Measurements from ENCODE around the gene GNB1.
"Not testable (repeated sequence)": the region's sequence is repeated elsewhere in the genome, so short reads cannot be mapped to it uniquely, and the experiment has no call there.

The GNB1 gene

GRCh38 chr1:1890506-1891348 is at the start of gene GNB1:
Gene GNB1 (minus strand): TSS chr1:1891087. CDS start chr1:1825453, 65,634 bp downstream.
- H3K9me3 ChIP-seq (ENCODE audit: low read length): no peaks in the 10 kb centered on the region
- peak within 1 kb of the TSS; percentile 63 to 79 for H3K4me3 ChIP-seq (ENCODE audit: low read depth in 1 of 2, low read length in 2 of 2)
- H3K9ac ChIP-seq (ENCODE audit: low read length): peak within 1 kb of the TSS; percentile 81
- H3K27me3 ChIP-seq (ENCODE audit: control insufficient read depth in 1 of 2, insufficient read depth in 2 of 2, low read length in 2 of 2): peaks cover 7 to 16% of the 10 kb centered on the region in 2 donors
- H3K27ac ChIP-seq (ENCODE audit: low read depth, low read length): peak within 1 kb of the TSS; percentile 83
- peaks cover 38% of the 10 kb centered on the region for H3K4me1 ChIP-seq (ENCODE audit: insufficient read depth, low read length)
- H3K36me3 ChIP-seq (ENCODE audit: insufficient read depth, low read length): no peaks in the 10 kb centered on the region

GRCh38 chr1:1940123-1940425 is 49.2 kb upstream of the GNB1 start:
- Histone ChIP-seq H3K9me3 (ENCODE audit: low read length) (no peaks in the 10 kb centered on the region), H3K4me3 (ENCODE audit: low read depth in 1 of 2, low read length in 2 of 2) (no peak overlapping the region), H3K4me1 (ENCODE audit: insufficient read depth, low read length) (no peaks in the 10 kb centered on the region), H3K9ac (ENCODE audit: low read length) (no peak overlapping the region), H3K27ac (ENCODE audit: low read depth, low read length) (no peak overlapping the region), H3K36me3 (ENCODE audit: insufficient read depth, low read length) (no peaks in the 10 kb centered on the region), H3K27me3 (ENCODE audit: control insufficient read depth in 1 of 2, insufficient read depth in 2 of 2, low read length in 2 of 2) (peaks cover 0 to 26% of the 10 kb centered on the region in 2 donors)

DNA sequence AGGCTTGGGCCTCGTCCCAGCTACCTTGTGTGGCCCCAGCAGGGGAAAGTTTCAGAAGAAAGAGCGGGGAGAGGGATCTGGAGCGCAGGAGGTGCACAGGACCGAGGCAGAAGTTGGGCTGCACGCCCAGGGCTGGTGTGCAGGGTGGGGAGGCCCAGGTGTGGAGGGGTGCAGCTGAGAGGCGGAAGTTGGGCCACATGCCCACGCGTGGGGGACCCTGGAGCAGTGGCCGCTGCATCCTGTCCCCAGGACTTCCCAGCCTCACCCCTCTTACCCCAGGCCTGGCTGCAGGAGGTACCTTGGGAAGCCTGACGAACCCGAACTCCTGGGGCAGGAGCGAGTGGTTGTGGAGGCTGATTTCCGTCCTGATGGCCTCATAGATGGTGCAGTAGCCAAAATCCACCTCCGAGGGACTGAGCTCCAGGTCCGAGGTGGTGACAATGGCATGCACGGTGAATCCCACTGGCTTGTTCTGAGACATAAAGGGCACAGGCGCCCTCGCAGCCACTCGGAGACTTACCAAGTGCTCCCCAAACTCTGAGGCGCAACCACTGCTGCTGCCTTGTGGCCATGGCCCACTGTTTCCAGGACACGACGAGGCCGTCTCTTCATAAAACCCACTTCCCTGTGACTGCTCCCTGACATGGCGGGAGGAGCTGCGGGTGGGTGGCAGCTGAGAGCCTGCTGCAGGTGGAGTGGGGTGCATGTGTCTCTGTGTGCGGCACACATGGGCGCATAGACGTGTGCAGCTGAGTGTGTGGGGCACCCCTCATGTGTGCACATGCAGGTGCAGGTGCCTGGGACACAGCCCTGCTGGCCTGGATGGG is 48.6 kb upstream of the GNB1 start:
- no peaks in the 10 kb centered on the region for H3K36me3 ChIP-seq (ENCODE audit: insufficient read depth, low read length)
- H3K9me3 ChIP-seq (ENCODE audit: low read length): no peaks in the 10 kb centered on the region
- no peak overlapping the region for H3K4me3 ChIP-seq (ENCODE audit: low read depth in 1 of 2, low read length in 2 of 2)
- no peak overlapping the region for H3K27ac ChIP-seq (ENCODE audit: low read depth, low read length)
- H3K9ac ChIP-seq (ENCODE audit: low read length): no peak overlapping the region
- H3K4me1 ChIP-seq (ENCODE audit: insufficient read depth, low read length): no peaks in the 10 kb centered on the region
- H3K27me3 ChIP-seq (ENCODE audit: control insufficient read depth in 1 of 2, insufficient read depth in 2 of 2, low read length in 2 of 2): peaks cover 0 to 26% of the 10 kb centered on the region in 2 donors

GRCh38 chr1:1938613-1939295 is 47.9 kb upstream of the GNB1 start:
- H3K36me3 ChIP-seq (ENCODE audit: insufficient read depth, low read length): no peaks in the 10 kb centered on the region
- H3K27me3 ChIP-seq (ENCODE audit: control insufficient read depth in 1 of 2, insufficient read depth in 2 of 2, low read length in 2 of 2): peaks cover 0 to 25% of the 10 kb centered on the region in 2 donors
- H3K27ac ChIP-seq (ENCODE audit: low read depth, low read length): no peak overlapping the region
- H3K9me3 ChIP-seq (ENCODE audit: low read length): no peaks in the 10 kb centered on the region
- H3K4me3 ChIP-seq (ENCODE audit: low read depth in 1 of 2, low read length in 2 of 2): no peak overlapping the region
- H3K9ac ChIP-seq (ENCODE audit: low read length): no peak overlapping the region
- H3K4me1 ChIP-seq (ENCODE audit: insufficient read depth, low read length): no peaks in the 10 kb centered on the region

- no peaks in the 10 kb centered on the region for H3K9me3 ChIP-seq (ENCODE audit: low read length)
- H3K27ac ChIP-seq (ENCODE audit: low read depth, low read length): no peak overlapping the region
- no peak overlapping the region for H3K4me3 ChIP-seq (ENCODE audit: low read depth in 1 of 2, low read length in 2 of 2)
- no peak overlapping the region for H3K9ac ChIP-seq (ENCODE audit: low read length)
- H3K4me1 ChIP-seq (ENCODE audit: insufficient read depth, low read length): no peaks in the 10 kb centered on the region
- H3K27me3 ChIP-seq (ENCODE audit: control insufficient read depth in 1 of 2, insufficient read depth in 2 of 2, low read length in 2 of 2): peaks cover 0 to 20% of the 10 kb centered on the region in 2 donors
- H3K36me3 ChIP-seq (ENCODE audit: insufficient read depth, low read length): no peaks in the 10 kb centered on the region
Observed at GRCh38 chr1:1938276-1938573, 47.3 kb upstream of the GNB1 start.

DNA sequence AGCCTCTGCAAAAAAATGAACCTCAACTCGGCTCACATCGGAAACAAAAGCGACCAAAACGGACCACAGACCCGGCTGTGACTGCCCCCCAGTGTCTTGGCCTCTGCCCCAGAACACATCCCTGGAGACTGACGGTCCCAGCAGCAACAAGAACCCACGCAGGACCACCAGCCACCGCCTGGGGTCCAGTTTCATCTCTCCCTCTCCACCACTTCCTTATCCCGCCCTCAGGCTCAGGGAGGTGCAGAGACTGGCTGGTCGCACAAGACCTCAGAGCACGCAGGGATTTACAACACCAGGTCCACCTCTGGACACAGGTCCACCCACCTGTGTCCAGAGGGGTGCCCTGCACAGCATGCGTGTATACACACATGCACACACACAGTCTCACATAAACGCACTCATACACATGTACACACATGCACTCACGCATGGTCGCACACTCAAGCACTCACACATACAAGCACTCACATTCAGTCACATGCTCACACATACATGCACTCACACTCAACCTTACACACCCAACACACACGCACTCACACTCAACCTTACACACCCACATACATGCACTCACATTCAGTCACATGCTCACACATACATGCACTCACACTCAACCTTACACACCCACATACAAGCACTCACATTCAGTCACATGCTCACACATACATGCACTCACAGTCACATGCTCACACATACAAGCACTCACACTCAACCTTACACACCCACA is 46.8 kb upstream of the GNB1 start:
- no peaks in the 10 kb centered on the region for H3K36me3 ChIP-seq (ENCODE audit: insufficient read depth, low read length)
- H3K4me3 ChIP-seq (ENCODE audit: low read depth in 1 of 2, low read length in 2 of 2): no peak overlapping the region
- H3K27me3 ChIP-seq (ENCODE audit: control insufficient read depth in 1 of 2, insufficient read depth in 2 of 2, low read length in 2 of 2): peaks cover 0 to 15% of the 10 kb centered on the region in 2 donors
- no peaks in the 10 kb centered on the region for H3K9me3 ChIP-seq (ENCODE audit: low read length)
- no peak overlapping the region for H3K27ac ChIP-seq (ENCODE audit: low read depth, low read length)
- no peak overlapping the region for H3K9ac ChIP-seq (ENCODE audit: low read length)
- no peaks in the 10 kb centered on the region for H3K4me1 ChIP-seq (ENCODE audit: insufficient read depth, low read length)

DNA sequence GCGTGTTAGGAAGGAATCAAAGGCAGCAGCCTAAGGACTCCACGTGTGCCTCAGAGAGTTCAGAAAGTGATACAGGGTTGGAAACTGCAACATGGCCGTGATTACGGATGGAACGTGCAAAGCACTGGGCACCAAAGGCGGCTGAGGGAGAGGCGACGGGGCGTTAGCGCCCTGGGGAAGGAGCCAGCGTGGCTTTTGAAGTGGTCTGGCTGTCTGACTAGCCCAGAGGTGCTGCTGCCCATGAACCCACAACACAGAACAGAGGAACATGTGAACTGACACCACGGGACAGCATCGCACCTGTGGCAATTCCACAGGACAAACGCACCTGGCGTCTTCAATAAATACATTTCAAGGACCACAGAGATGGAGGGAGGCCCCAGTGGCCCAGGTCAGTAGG is 46.2 kb upstream of the GNB1 start:
- Histone ChIP-seq H3K9ac (ENCODE audit: low read length) (no peak overlapping the region), H3K9me3 (ENCODE audit: low read length) (no peaks in the 10 kb centered on the region), H3K36me3 (ENCODE audit: insufficient read depth, low read length) (no peaks in the 10 kb centered on the region), H3K4me3 (ENCODE audit: low read depth in 1 of 2, low read length in 2 of 2) (no peak overlapping the region), H3K27ac (ENCODE audit: low read depth, low read length) (no peak overlapping the region), H3K27me3 (ENCODE audit: control insufficient read depth in 1 of 2, insufficient read depth in 2 of 2, low read length in 2 of 2) (peaks cover 0 to 10% of the 10 kb centered on the region in 2 donors), H3K4me1 (ENCODE audit: insufficient read depth, low read length) (no peaks in the 10 kb centered on the region)

DNA sequence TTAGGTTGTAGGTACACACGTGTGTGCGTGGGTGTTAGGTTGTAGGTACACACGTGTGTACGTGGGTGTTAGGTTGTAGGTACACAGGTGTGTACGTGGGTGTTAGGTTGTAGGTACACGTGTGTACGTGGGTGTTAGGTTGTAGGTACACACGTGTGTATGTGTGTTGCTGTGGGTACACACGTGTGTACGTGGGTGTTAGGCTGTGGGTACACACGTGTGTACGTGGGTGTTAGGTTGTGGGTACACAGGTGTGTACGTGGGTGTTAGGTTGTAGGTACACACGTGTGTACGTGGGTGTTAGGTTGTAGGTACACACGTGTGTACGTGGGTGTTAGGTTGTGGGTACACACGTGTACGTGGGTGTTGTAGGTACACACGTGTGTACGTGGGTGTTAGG is 44.0 kb upstream of the GNB1 start:
- not testable (repeated sequence) for H3K27me3 ChIP-seq (ENCODE audit: control insufficient read depth in 1 of 2, insufficient read depth in 2 of 2, low read length in 2 of 2); H3K27ac ChIP-seq (ENCODE audit: low read depth, low read length); H3K9me3 ChIP-seq (ENCODE audit: low read length); H3K4me1 ChIP-seq (ENCODE audit: insufficient read depth, low read length); H3K4me3 ChIP-seq (ENCODE audit: low read depth in 1 of 2, low read length in 2 of 2); H3K9ac ChIP-seq (ENCODE audit: low read length); H3K36me3 ChIP-seq (ENCODE audit: insufficient read depth, low read length)

GRCh38 chr1:1929639-1930545 is 39.0 kb upstream of the GNB1 start:
- no peaks in the 10 kb centered on the region for H3K36me3 ChIP-seq (ENCODE audit: insufficient read depth, low read length)
- no peak overlapping the region for H3K4me3 ChIP-seq (ENCODE audit: low read depth in 1 of 2, low read length in 2 of 2)
- H3K9me3 ChIP-seq (ENCODE audit: low read length): no peaks in the 10 kb centered on the region
- no peak overlapping the region for H3K27ac ChIP-seq (ENCODE audit: low read depth, low read length)
- H3K27me3 ChIP-seq (ENCODE audit: control insufficient read depth in 1 of 2, insufficient read depth in 2 of 2, low read length in 2 of 2): no peaks in the 10 kb centered on the region
- no peaks in the 10 kb centered on the region for H3K4me1 ChIP-seq (ENCODE audit: insufficient read depth, low read length)
- no peak overlapping the region for H3K9ac ChIP-seq (ENCODE audit: low read length)

DNA sequence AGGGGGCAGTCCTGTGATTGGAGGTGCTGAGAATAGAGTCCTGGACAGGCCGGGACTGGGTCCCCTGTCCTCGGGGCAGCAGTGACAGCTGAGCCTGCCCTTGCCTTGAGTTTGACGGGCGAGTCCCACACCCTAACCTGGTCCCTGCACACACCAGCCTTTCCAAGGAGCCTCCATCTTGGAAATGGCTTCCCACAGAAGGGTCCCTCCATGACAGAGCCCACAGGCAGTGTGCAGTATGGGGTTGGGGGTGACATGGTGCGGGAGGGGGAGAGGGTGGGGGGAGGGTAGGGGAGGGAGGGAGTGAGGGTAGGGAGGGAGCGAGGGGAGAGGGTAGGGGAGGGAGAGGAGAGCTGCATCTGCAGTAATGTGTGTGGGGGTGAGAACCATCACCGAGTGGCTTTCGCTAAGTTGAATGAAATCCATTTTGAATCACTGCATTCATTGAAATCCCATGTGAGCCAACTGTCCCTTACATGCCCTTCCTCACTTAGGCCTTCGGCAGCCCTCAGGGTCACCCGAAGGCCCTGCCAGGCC is 38.3 kb upstream of the GNB1 start:
- Histone ChIP-seq H3K9ac (ENCODE audit: low read length) (no peak overlapping the region), H3K36me3 (ENCODE audit: insufficient read depth, low read length) (no peaks in the 10 kb centered on the region), H3K4me1 (ENCODE audit: insufficient read depth, low read length) (no peaks in the 10 kb centered on the region), H3K9me3 (ENCODE audit: low read length) (no peaks in the 10 kb centered on the region), H3K27me3 (ENCODE audit: control insufficient read depth in 1 of 2, insufficient read depth in 2 of 2, low read length in 2 of 2) (no peaks in the 10 kb centered on the region), H3K4me3 (ENCODE audit: low read depth in 1 of 2, low read length in 2 of 2) (no peak overlapping the region), H3K27ac (ENCODE audit: low read depth, low read length) (no peak overlapping the region)

Measured in muscle layer of colon (tissue), 2 donors.